Kidney (tissue), 14 donors: Measurements from ENCODE around the gene MCF2L. TPM values are rescaled to one million over a fixed set of nuclear protein-coding genes. Genes with fewer than 3 reads are reported as not detected.
A peak's percentile ranks its signal among the peaks of the same experiment; 100 is the strongest.

ENCODE experiments used
- DNase-seq, 5 donors: peaks; one replicate each; pipeline ENCODE4 v3.0.0-alpha.2; 2013 to 2020
- FAIRE-seq: peaks from 2 replicates; lab custom pipeline; 2012; peaks lifted over from hg19 to GRCh38; lab: Jason Lieb, UNC
- H3K27ac ChIP-seq, 2 donors: one replicate each; pipeline ENCODE4 v1.7.0; 2013; ENCODE audit warnings: low read depth in 2 of 2, low read length in 2 of 2, inconsistent platforms in 1 of 2
- H3K27me3 ChIP-seq: one replicate; pipeline ENCODE4 v1.7.1; 2013; ENCODE audit warnings: low read length, inconsistent platforms; ENCODE audit not compliant: control insufficient read depth, insufficient read depth
- H3K36me3 ChIP-seq, 3 donors: one replicate each; pipeline versions ENCODE4 v1.7.0 to v1.7.1; 2013; ENCODE audit warnings: low read length in 3 of 3, control low read depth in 1 of 3, inconsistent platforms in 1 of 3; ENCODE audit not compliant: insufficient read depth in 3 of 3, control insufficient read depth in 2 of 3
- H3K4me1 ChIP-seq, 3 donors: one replicate each; pipeline versions ENCODE4 v1.7.0 to v1.7.1; 2013; ENCODE audit warnings: low read length in 3 of 3, inconsistent platforms in 1 of 3, low read depth in 1 of 3; ENCODE audit not compliant: control insufficient read depth in 2 of 3, insufficient read depth in 2 of 3
- H3K4me3 ChIP-seq, 3 donors: one replicate each; pipeline versions ENCODE4 v1.7.0 to v1.8.1; 2013; ENCODE audit warnings: low read length in 3 of 3, control low read depth in 1 of 3, inconsistent platforms in 1 of 3
- H3K9ac ChIP-seq, 3 donors: one replicate each; pipeline versions ENCODE4 v1.7.0 to v1.7.1; 2013; ENCODE audit warnings: low read length in 3 of 3, control low read depth in 1 of 3, inconsistent platforms in 1 of 3
- H3K9me3 ChIP-seq, 3 donors: one replicate each; pipeline versions ENCODE4 v1.7.0 to v1.7.1; 2013; ENCODE audit warnings: low read length in 3 of 3, control low read depth in 1 of 3, inconsistent platforms in 1 of 3; ENCODE audit not compliant: control insufficient read depth in 2 of 3, insufficient read depth in 1 of 3
- intact Hi-C: fragments of 100-400 bp; cut with DNase I; formaldehyde crosslinking; loops from one replicate; pipeline ENCODE4 v1.11.1; 2022
- polyA plus RNA-seq: library from polyadenylated mRNA; stranded (reverse); fragments of 350-450 nt; fragmentation: Illumina TruSeq; extraction: RNeasy Lipid Tissue Mini Kit (QIAGEN cat#74804); gene quantifications from one replicate; pipeline ENCODE4 v1.2.3, GENCODE V29; 2014; ENCODE audit warnings: low read depth, low replicate concordance; ENCODE audit not compliant: insufficient read depth
- total RNA-seq: library from RNA; stranded (reverse); fragmentation: NEBNext Ultra II Directional; extraction: Animal tissue kit (Norgen Biotek cat#: 25700); gene quantifications from one replicate; pipeline ENCODE4 v1.2.1, GENCODE V29; 2021
- TF ChIP-seq, protein P1 (sequence below): IDR thresholded peaks from 3 replicates; pipeline ENCODE4 v1.5.1; 2012; ENCODE audit warnings: mild to moderate bottlenecking, moderate library complexity, borderline replicate concordance; ENCODE audit not compliant: insufficient read depth; ENCODE audit errors: extremely low read depth
- donor health status: control.
- donor health status: control.
- donor health status: control.
- donor health status: control.
- donor health status: control.
- donor health status: DM: yes; HTN: yes; CAD: no.
- donor health status: Normal renal cell carcinoma (clear cell type).

Gene MCF2L
- total and polyA plus RNA-seq, 2 donors from 2014 or later, result 12.1 to 61.9 TPM

DNA sequence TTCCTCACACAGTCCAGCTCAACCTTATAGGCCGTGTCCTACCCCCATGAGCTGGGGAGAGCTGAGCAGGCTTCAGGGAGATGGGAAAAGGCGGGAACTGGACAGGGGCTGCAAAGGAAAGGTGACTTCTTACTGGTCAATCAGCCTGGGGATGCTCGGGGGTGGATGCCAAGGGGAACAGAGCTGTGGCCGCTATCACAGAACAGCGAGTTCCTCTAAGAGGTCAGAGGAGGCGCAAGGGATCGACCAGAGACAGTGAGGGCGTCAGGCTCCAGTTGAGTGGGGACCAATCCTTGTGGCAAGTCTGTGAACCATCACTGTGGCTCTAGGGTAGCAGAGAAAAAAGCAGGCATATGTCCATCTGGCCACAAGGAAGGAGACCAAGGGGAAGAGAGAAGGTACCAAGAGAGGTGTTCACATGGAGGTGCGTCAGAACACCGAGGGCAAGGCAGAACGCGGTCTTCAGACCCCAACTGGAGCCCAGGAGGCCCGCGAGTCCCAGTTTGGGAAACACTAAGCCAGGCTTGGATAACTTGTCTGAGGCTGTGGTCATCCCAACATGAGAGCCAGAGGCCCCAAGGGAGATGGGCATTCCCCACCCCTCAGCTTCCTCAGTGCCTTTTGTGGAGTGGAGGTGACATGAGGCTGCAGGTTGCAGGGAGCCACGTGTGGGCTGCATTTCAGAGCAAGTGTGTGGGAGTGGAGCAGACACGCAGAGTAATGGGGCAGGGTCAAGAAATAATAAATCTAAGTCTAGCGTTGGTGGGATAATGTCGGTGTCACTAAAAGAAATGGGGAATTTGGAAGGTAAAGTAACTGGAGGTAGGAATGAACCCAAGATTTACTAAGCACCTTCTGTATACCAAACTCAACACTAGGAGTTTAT lies 157.5 kb downstream of the MCF2L start:
- no peaks in the 10 kb centered on the region for H3K27me3 ChIP-seq
- H3K36me3 ChIP-seq, result no peaks in the 10 kb centered on the region
- no peak overlapping the region for H3K27ac ChIP-seq
- H3K4me1 ChIP-seq, result peaks cover 0 to 7% (median 0%) of the 10 kb centered on the region in 3 donors
- no peak overlapping the region for H3K4me3 ChIP-seq
- DNase-seq (peak in 2 of 5 donors; percentile 30 to 49), FAIRE-seq (no peak)
- H3K9me3 ChIP-seq, result no peaks in the 10 kb centered on the region
- TF ChIP-seq, protein P1, sequence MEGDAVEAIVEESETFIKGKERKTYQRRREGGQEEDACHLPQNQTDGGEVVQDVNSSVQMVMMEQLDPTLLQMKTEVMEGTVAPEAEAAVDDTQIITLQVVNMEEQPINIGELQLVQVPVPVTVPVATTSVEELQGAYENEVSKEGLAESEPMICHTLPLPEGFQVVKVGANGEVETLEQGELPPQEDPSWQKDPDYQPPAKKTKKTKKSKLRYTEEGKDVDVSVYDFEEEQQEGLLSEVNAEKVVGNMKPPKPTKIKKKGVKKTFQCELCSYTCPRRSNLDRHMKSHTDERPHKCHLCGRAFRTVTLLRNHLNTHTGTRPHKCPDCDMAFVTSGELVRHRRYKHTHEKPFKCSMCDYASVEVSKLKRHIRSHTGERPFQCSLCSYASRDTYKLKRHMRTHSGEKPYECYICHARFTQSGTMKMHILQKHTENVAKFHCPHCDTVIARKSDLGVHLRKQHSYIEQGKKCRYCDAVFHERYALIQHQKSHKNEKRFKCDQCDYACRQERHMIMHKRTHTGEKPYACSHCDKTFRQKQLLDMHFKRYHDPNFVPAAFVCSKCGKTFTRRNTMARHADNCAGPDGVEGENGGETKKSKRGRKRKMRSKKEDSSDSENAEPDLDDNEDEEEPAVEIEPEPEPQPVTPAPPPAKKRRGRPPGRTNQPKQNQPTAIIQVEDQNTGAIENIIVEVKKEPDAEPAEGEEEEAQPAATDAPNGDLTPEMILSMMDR, result no peak
- no peak overlapping the region for H3K9ac ChIP-seq
- intact Hi-C loops, result no loop called here

DNA sequence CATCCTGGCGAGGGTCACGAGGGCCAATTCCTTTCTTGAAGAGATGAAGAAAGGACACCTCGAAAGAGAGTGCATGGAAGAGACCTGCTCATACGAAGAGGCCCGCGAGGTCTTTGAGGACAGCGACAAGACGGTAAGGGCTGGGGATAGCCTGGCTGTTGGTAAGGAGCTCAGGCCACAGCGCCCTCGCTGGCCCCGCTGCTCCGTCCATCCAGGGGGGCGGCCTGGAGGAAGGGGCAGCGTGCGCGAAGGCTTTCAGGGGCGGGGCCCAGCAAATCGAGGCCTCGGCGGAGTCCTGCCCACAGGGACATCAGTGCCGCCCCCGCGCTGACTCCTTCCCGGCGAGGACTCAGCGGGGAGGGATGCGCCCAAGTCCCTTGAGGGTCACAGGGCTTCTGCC lies 160.5 kb downstream of the MCF2L start:
- peak in 1 of 5 donors; percentile 65 for DNase-seq
- no peak for FAIRE-seq
- intact Hi-C loops, result no loop called here
- no peaks in the 10 kb centered on the region for H3K27me3 ChIP-seq
- H3K9ac ChIP-seq, result no peak overlapping the region
- H3K4me3 ChIP-seq, result peak overlapping the region in 1 of 3 donors; percentile 55
- no peaks in the 10 kb centered on the region for H3K36me3 ChIP-seq
- H3K4me1 ChIP-seq, result peaks cover 0 to 4% (median 0%) of the 10 kb centered on the region in 3 donors
- H3K9me3 ChIP-seq, result no peaks in the 10 kb centered on the region
- TF ChIP-seq, protein P1, result no peak
- no peak overlapping the region for H3K27ac ChIP-seq

DNA sequence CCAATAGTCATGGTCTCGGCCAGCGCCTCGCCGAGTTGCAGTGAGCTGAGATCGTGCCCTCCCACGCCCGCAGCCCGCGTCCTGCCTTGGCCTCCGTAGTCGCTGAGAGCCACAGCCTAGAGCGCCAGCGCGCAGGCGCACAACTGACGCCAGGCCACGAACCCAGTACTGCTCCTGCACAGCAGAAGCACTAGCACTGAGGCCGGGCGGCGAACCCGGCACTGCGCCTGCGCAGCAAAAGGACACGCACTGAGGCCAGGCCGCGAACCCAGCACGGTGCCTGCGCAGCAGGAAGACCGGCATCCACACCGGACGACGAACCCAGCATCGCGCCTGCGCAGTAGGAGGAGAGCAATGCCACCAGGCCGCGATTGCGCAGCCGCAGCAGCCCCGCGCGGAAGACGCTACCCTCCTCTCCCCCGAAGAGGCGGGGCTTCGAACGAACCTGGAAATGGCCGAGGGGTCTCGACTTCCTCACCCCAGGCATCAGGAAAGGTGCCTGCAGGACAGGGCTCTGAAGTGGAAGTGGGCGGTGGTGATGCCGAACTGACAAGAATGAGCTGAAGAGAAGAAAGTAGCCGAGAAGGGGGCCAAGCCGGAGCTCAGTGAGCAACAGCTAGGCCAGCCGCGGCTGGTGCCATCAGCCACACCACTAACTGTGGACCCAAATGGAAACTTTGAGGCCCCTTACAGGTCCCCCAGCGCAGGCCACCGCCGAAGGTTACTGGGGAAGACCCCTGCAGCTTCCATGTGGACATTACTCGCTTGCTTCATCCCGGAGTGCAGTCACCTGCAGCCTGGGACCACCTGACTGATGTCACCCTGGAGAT lies 161.1 kb downstream of the MCF2L start:
- H3K4me1 ChIP-seq, result peaks cover 0 to 4% (median 0%) of the 10 kb centered on the region in 3 donors

More for the DNA sequence above, 161.1 kb downstream of the MCF2L start:
- FAIRE-seq (no peak), DNase-seq (peak; percentile 59 to 81 (median 65))
- H3K27me3 ChIP-seq, result no peaks in the 10 kb centered on the region
- H3K4me3 ChIP-seq, result peak overlapping the region in 2 of 3 donors; percentile 7 to 55
- no peak overlapping the region for H3K27ac ChIP-seq
- no peaks in the 10 kb centered on the region for H3K36me3 ChIP-seq
- TF ChIP-seq, protein P1, result no peak
- intact Hi-C loops, result no loop called here
- H3K9ac ChIP-seq, result no peak overlapping the region
- no peaks in the 10 kb centered on the region for H3K9me3 ChIP-seq
